A673 (cell line): Measurements from ENCODE around the gene TNFRSF9. TPM values are rescaled to one million over a fixed set of nuclear protein-coding genes. Genes with fewer than 3 reads are reported as not detected.

Experiments used
- BruUV-seq: library from RNA; stranded (reverse); fragments of 400-500 nt; replicated peaks from 2 replicates; lab custom pipeline; 2021; lab: Mats Ljungman, UMichigan
- CTCF ChIA-PET: fragments of 300-600 bp; sonication (Branson Sonifier 250); formaldehyde crosslinking; loops from one replicate; lab custom pipeline; 2022; ENCODE audit warnings: antibody characterized with exemption; lab: Charles Lee
- POLR2A ChIA-PET: fragments of 300-600 bp; sonication (Branson Sonifier 250); formaldehyde crosslinking; loops from one replicate; lab custom pipeline; 2022; ENCODE audit warnings: antibody characterized with exemption; ENCODE audit not compliant: low non-redundant PET; lab: Charles Lee
- DNase-seq: peaks from one replicate; pipeline ENCODE4 v3.0.0-alpha.2; 2015; ENCODE audit warnings: low spot score
- H3K27ac ChIP-seq: fragments of 200-600 bp; sonication (generic); 2 replicates; pipeline ENCODE4 v1.5.1; 2016; ENCODE audit warnings: mixed run types, low read depth, mild to moderate bottlenecking, mixed read lengths, antibody characterized with exemption, low read length; ENCODE audit not compliant: poor library complexity, severe bottlenecking
- H3K27me3 ChIP-seq: fragments of 200-600 bp; sonication (generic); replicated peaks from 2 replicates; pipeline ENCODE4 v1.6.1; 2017; ENCODE audit warnings: mixed run types, low read depth, mild to moderate bottlenecking, mixed read lengths, antibody characterized with exemption, low read length; ENCODE audit not compliant: insufficient read depth, poor library complexity
- H3K36me3 ChIP-seq: fragments of 200-600 bp; sonication (generic); 2 replicates; pipeline ENCODE4 v1.6.1; 2016; ENCODE audit warnings: mixed run types, mild to moderate bottlenecking, mixed read lengths, antibody characterized with exemption, low read length; ENCODE audit not compliant: insufficient read depth, poor library complexity, severe bottlenecking
- H3K4me1 ChIP-seq: fragments of 200-600 bp; sonication (generic); 2 replicates; pipeline ENCODE4 v1.6.1; 2017; ENCODE audit warnings: mixed run types, mild to moderate bottlenecking, mixed read lengths, antibody characterized with exemption, low read length; ENCODE audit not compliant: insufficient read depth, poor library complexity, severe bottlenecking
- H3K4me3 ChIP-seq: fragments of 200-600 bp; sonication (generic); 2 replicates; pipeline ENCODE4 v1.5.1; 2016; ENCODE audit warnings: low read depth, mixed run types, mild to moderate bottlenecking, mixed read lengths, low read length; ENCODE audit not compliant: poor library complexity, severe bottlenecking
- H3K9me3 ChIP-seq: fragments of 200-600 bp; sonication (generic); 2 replicates; pipeline ENCODE4 v1.6.1; 2016; ENCODE audit warnings: mixed run types, low read depth, mild to moderate bottlenecking, mixed read lengths, antibody characterized with exemption, low read length; ENCODE audit not compliant: poor library complexity, severe bottlenecking
- CTCF ChIP-seq: fragments of 300-800, 200-600 bp; sonication (generic); conservative IDR thresholded peaks from 2 replicates; pipeline ENCODE4 v1.5.1; 2017; ENCODE audit warnings: low read depth, mild to moderate bottlenecking, antibody characterized with exemption, low read length, moderate library complexity, mixed read lengths
- EZH2 ChIP-seq: fragments of 200-600 bp; sonication (generic); IDR thresholded peaks from 2 replicates; pipeline ENCODE4 v1.6.1; 2017; ENCODE audit warnings: borderline replicate concordance, low read depth, mild to moderate bottlenecking, mixed read lengths, antibody characterized with exemption, low read length; ENCODE audit not compliant: poor library complexity, severe bottlenecking
- intact Hi-C: fragments of 100-400 bp; cut with micrococcal nuclease; formaldehyde crosslinking; loops from one replicate; pipeline ENCODE4 v1.10.0; 2022; ENCODE audit not compliant: unreplicated experiment
- total RNA-seq: library from RNA; stranded (reverse); gene quantifications from 2 replicates; pipeline ENCODE4 v1.2.3, GENCODE V29; 2021

Gene TNFRSF9
- total RNA-seq, 1 experiment from 2014 or later = 1.8 TPM

- POLR2A ChIA-PET = no interaction called here
These were observed 54.9 kb downstream of the TNFRSF9 start for GRCh38 chr1:7885513-7886404.

GRCh38 chr1:7884757-7885156 lies 55.9 kb downstream of the TNFRSF9 start:
- ChIA-PET CTCF (no interaction called here), POLR2A (no interaction called here)
- TF ChIP-seq EZH2 = no peak
- TF ChIP-seq CTCF = no peak
- BruUV-seq = no TSS peak
- intact Hi-C loops = no loop called here
- H3K27me3 ChIP-seq = no peaks in the 10 kb centered on the region
- DNase-seq = no peak
- no peaks in the 10 kb centered on the region for H3K36me3 ChIP-seq
- H3K27ac ChIP-seq = no peak overlapping the region
- H3K9me3 ChIP-seq = no peaks in the 10 kb centered on the region
- no peak overlapping the region for H3K4me3 ChIP-seq
- H3K4me1 ChIP-seq = peaks cover 7% of the 10 kb centered on the region

More at GRCh38 chr1:7885513-7886404, 54.9 kb downstream of the TNFRSF9 start:
- peak; percentile 41 for DNase-seq
- H3K36me3 ChIP-seq = no peaks in the 10 kb centered on the region
- no TSS peak for BruUV-seq
- H3K27me3 ChIP-seq = no peaks in the 10 kb centered on the region
- no peak overlapping the region for H3K27ac ChIP-seq
- CTCF ChIA-PET = no interaction called here
- peak overlapping the region; percentile 15 for H3K4me3 ChIP-seq
- H3K9me3 ChIP-seq = no peaks in the 10 kb centered on the region
- peaks cover 7% of the 10 kb centered on the region for H3K4me1 ChIP-seq
- TF ChIP-seq EZH2 = no peak
- no peak for TF ChIP-seq CTCF
- intact Hi-C loops = no loop called here

- ChIA-PET CTCF (no interaction called here), POLR2A (no interaction called here)
- Histone ChIP-seq H3K4me1 (no peaks in the 10 kb centered on the region), H3K27me3 (no peaks in the 10 kb centered on the region), H3K4me3 (no peak overlapping the region), H3K27ac (no peak overlapping the region), H3K36me3 (no peaks in the 10 kb centered on the region), H3K9me3 (no peaks in the 10 kb centered on the region)
- intact Hi-C loops = no loop called here
- no peak for TF ChIP-seq CTCF
- no peak for TF ChIP-seq EZH2
- no TSS peak for BruUV-seq
- DNase-seq = no peak
These were observed 61.4 kb downstream of the TNFRSF9 start for GRCh38 chr1:7879228-7879627.
